HL-60/S4 (cell line): Measurements from ENCODE around the gene CRYAB.

Source experiments
- in situ Hi-C: fragments of 300-500 bp; cut with MboI; formaldehyde crosslinking; loops from 2 replicates; pipeline ENCODE4 v1.14.3; 2022; ENCODE audit warnings: low sequenced_read_pairs

CRYAB gene, protein sequence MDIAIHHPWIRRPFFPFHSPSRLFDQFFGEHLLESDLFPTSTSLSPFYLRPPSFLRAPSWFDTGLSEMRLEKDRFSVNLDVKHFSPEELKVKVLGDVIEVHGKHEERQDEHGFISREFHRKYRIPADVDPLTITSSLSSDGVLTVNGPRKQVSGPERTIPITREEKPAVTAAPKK

DNA sequence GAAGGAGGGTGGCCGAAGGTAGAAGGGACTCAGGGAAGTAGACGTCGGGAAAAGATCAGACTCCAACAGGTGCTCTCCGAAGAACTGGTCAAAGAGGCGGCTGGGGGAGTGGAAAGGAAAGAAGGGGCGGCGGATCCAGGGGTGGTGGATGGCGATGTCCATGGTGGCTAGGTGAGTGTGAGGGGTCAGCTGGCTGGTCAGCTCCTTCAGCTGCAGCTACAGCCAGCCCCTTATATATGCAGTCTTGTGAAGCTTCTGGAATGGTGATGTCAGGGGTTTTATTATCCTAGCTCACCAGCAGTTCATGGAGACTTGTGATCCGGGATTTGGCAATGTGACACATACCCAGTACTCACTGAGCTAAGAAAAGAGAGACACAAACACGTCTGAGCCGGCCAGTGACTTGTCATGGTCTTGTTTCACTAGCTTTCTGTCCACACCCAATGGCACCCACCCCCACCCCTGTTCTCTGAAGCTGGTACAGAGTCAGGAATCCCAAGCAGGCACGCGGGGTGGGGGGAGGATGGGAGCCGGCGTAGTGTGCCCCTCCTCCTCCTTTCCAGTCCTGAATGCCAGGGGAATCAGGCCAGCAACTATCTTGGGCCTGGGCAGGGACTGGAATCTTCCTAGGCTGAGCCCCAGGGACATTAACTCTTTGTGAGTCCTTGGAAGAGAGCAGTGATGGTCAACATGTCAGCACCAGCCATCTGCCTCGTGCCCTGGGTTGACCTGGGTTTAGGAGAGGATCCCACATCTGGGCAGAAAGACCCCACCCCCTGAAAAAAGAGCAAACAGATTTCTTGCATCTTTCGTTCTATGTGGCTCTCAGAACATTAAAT lies at the start of gene CRYAB:
CRYAB (minus strand) TSS at position 208 of the 839 bp plus-strand sequence; CDS start at position 162, 46 bp downstream.
- in situ Hi-C loops = no loop called here

GRCh38 chr11:111960916-111961315 lies 49.3 kb upstream of the CRYAB start:
- in situ Hi-C loops = no loop called here

DNA sequence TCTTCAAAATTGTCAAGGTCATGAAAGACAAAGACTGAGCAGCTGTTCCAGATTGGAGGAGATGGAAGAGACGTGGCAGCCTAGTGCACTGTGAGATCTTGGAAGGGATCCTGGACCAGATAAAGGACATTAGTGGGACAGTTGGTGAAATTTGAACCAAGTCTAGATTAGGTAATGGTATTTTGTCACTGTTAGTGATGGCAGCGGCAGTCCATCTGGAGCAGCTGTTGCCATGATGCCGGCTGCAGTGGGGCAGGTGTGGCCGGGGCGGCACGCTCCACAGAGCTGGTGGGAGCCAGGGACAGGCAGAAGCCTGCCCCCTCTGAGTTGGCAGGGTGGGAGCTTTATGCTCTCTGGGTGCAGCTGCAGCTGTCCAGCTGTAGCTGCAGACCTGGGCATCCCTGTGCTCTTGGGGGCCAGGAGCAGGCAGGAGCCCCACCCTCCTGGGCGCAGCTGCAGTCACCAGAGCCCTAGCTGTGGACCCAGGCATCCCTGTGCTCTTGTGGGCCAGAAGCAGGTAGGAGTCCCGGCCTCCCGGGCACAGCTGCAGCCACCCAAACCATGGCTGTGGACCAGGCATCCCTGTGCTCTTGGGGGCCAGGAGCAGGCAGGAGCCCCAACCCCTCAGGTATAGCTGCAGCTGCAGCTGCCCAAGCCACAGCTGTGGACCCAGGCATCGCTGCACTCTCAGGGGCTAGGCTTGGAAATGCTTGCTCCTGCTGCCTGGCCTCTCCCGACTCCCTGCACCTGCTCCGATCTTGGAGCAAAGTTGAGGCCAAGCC lies 46.3 kb upstream of the CRYAB start:
- in situ Hi-C loops = no loop called here

DNA sequence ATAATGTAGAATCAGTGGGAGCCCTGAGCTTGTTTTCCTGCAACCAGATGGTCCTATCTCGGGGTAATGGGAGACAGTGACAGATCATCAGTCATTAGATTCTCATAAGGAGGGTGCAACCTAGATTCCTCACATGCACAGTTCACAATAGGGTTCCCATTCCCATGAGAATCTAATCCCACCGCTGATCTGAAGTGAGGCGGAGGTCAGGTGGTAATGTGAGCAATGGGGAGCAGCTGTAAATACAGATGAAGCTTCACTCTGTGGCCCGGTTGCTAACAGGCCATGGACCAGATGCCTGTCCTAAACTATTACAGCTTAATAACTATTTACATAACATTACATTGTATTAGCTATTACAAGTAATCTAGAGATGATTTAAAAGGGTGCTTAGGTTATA lies 42.6 kb upstream of the CRYAB start:
- in situ Hi-C loops = no loop called here

DNA sequence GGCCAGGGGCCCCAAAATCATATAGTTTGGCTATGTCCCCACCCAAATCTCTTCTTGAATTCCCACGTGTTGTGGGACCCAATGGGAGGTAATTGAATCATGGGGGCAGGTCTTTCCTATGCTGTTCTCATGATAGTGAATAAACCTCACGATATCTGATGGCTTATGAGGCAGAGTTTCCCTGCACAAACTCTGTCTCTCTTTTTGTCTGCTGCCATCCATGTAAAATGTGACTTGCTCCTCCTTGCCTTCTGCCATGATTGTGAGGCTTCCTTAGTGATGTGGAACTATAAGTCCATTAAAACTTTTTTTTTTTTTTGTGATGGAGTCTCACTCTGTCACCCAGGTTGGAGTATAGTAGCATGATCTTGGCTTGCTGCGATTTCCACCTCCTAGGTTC lies 40.0 kb upstream of the CRYAB start:
- in situ Hi-C loops = no loop called here

DNA sequence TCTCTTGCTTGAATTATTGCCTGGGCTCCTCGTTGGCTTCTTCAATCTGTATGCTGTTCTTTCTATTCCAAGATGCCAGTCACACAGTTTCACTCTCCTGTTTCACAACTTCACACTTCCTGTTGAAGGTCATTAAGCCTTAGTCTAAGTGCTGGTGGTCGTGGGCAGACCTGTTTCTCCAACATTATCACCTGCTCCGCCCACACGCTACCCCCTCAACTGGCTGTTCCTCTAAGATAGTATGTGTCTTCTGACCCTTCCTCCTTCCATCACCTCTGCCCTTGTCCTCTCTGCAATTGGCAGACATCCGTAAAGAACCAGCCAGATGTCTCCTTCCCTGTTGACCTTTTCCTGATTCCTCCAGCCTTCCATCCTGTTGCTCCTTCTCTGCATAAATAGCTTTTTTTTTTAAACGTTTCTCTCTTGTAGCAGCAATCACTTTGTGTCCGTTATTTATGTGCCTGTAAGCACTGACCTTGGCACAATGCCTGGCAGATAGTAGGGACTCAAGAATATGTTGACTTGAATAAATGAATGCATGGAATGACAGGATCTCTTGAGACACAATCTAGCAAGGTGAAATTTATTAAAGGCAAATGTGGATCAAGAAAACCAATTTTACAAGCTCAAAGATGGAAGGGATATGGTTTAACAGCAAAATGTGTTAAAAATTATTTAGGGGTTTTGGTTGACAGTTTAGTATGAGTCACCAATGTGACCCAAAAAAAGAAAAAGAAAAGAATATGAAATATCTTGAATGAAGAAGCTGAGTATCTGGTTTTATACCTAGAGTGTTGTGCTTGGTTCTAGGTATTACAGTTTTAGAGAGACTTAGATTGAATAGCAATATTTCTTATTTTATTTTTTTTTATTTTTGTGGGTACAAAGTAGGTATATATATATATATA lies 38.2 kb upstream of the CRYAB start:
- in situ Hi-C loops = no loop called here

DNA sequence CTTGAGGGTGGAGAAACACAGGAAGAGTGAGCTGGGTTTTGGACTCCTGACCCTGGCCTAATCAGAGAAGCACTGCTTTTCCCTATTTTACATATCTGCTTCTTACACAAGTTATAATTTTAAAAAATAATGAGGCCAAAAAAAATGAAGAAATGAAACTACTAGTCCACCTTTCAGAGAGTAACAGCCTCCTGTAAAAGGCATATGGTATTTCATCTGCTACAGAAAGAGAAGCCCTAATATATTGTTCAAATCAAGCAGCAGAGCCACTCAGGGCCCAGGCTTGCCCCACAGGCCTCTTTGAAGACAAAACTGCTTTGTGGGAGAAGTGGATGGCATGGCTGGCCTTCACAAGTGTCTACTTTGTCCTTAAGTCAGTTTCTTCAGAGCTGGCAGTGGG lies 35.6 kb upstream of the CRYAB start:
- in situ Hi-C loops = no loop called here

DNA sequence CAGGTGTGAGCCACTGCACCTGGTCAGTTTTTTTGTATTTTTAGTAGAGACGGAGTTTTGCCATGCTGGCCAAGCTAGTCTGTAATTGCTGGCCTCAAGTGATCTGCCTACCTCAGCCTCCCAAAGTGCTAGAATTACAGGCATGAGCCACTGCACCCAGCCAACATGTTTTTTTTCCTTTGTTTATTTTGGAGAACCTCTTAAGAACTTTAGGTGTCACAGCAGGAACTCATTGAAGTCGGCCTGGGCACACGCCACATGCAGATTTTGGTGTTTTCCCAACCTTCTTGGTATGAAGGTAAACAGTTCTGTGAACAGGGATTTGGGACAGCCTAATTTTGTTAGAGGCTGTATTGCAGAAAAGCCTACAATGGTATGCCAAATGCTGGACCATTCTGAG lies 34.9 kb upstream of the CRYAB start:
- in situ Hi-C loops = no loop called here

GRCh38 chr11:111945198-111945597 lies 33.6 kb upstream of the CRYAB start:
- in situ Hi-C loops = no loop called here

DNA sequence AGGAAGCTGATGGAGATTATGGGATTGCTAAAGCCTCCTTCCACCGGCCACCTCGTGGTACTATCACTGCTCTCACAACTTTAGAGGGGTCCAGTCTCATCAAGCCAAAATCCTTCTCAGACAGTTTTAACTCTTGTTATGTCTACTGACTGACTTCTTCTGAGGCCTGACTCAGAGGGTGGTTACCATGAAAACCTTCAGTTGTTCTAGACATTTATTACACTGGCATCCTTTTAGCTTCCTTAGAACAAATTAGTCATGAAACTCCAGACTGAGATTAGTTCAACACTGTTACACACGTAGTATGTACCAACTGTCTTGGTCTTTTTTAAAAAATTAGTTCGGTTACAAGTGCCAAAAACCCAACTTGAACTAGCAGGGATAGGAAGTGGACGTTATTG lies 33.1 kb upstream of the CRYAB start:
- in situ Hi-C loops = no loop called here

DNA sequence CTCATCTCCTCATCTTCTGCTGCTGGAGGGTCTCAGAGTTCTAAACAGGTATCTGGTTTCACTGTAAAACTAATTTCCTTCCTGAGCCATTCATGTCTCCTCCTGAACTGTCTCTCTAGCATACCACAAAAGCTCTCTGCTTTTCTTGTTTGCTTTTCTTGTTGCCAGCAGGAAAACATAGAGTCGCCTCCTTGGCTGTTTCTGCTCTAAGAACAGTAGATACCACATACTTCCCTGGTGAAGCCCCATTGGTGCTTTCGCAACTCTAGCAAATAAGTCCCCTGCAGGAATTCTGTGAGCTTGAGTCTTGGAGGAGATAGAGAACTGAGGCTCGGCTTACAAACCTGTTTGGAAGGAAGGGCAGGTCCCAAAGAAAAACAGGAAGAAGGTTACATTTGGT lies 32.6 kb upstream of the CRYAB start:
- in situ Hi-C loops = no loop called here

- in situ Hi-C loops = no loop called here
Observed at GRCh38 chr11:111942829-111943228, 31.3 kb upstream of the CRYAB start.

GRCh38 chr11:111941963-111942362 lies 30.4 kb upstream of the CRYAB start:
- in situ Hi-C loops = no loop called here

DNA sequence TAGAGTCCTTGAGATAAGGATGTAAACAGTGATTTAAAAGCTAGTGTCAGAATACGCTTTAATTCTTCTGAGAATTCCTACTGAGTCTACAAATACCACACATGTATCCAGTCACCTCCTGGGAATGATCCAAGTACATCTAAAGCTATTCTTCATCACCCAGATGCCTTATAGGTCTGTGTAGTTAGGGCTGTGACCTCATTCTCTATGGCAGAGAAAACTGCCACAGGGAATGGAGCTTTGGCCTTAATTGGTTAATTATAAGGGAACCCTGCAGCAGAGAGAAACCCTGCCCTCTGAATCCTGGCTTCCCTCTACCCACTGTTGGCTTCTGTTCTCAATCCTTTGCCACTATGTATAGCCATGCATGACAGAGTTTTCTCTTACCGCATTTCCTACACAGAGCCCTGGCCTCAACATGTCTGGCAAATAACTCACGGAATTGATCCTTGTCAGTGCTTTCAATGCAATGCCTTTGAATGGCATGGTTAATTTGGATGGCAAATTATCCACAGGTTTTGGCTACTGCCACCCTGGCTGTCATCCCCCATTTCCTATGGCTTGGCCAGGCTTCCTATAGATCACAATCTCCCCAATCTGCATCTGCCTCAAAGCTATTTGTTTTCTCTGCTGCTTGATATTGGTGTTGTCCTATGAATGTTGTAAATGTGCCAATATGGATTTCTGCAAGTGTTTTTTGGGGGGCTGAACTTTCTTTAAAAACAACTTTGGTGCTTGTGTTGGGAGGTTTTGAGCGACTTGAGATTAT lies 28.4 kb upstream of the CRYAB start:
- in situ Hi-C loops = no loop called here

DNA sequence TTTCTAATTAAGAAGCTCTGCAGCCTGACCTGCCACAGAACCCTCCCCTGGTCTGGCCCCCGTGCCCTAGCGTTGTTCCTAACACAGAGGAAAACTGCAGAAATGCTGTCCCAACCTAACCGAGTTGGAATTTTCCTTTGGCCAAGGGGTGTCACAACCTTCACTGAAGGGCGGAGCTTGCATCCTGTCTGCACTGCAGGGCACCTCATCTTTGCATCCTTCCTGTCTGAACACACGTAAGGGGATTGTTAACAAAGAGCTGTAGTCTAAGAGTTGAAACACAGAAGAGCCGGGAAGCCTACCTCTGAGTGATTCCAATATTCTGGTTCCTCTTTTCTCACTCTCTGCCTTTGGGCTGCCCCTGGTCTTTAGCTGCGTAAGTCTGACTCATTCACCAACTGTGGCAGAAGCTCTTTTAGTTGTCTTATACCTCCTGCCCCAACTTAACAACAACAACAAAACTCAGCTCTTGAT lies 27.2 kb upstream of the CRYAB start:
- in situ Hi-C loops = no loop called here

DNA sequence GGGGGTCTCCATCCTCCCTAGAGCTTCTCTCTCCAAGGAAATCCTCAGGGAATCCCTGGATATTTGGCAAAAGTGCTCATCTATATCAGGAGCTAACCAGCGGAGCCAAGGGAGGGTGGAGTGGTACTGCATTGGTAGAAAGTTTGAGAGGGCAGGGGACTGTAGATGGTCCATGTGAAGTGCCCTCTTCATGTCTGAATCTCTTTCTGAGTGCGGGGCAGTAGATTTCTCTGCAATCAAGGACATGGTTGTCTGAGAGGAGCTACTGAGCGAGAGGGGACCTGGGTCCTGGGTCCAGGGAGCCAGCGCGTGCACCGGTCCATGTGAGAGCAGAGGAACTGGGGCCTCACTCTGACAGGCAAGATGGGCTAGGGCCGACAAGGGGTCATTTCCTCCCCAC lies 26.3 kb upstream of the CRYAB start:
- in situ Hi-C loops = no loop called here

DNA sequence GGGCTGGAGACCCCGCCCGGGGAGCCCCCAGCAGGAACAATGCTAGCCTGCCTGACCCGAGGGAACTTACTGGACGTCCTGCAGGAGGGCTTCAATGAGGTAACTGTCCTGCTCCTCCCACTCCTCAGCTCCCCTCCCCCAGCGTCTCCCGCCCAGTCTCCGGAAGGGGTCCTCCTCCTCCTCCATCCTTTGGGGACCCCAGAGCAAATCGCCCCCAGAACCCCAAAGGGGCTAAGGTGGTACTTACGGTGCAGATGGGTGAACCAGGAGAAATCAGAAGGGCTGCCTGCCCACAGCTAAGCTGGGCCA lies 25.8 kb upstream of the CRYAB start:
- in situ Hi-C loops = no loop called here

GRCh38 chr11:111936040-111936540 lies 24.5 kb upstream of the CRYAB start:
- in situ Hi-C loops = no loop called here

GRCh38 chr11:111935317-111936039 lies 23.9 kb upstream of the CRYAB start:
- in situ Hi-C loops = no loop called here
